K562 (cell line): Measurements from ENCODE around the gene USP35. TPM values are rescaled to one million over a fixed set of nuclear protein-coding genes. Genes with fewer than 3 reads are reported as not detected.

ENCODE experiments used
- ATF7 ChIP-seq: fragments of 450-650 bp; IDR thresholded peaks from 2 replicates; pipeline ENCODE4 v1.7.1; 2014; ENCODE audit warnings: mild to moderate bottlenecking, moderate library complexity
- BCOR ChIP-seq: fragments of 450-650 bp; IDR thresholded peaks from 2 replicates; pipeline ENCODE4 v1.6.1; 2016
- BRCA1 ChIP-seq, 2 experiments: fragments of 450-650 bp in 1 of 2; sonication (generic) in 1 of 2; formaldehyde crosslinking in 1 of 2; IDR thresholded peaks; 2 replicates each; pipeline versions ENCODE4 v1.5.0 to v1.6.1; 2017 to 2020; ENCODE audit warnings: mild to moderate bottlenecking in 1 of 2, missing genetic modification reagents in 1 of 2
- CBX1 ChIP-seq: sonication (generic); IDR thresholded peaks from 2 replicates; pipeline ENCODE4 v1.6.1; 2016; ENCODE audit warnings: antibody characterized with exemption, low read depth, mild to moderate bottlenecking
- CXXC5 ChIP-seq: fragments of 250-450 bp; sonication (Bioruptor Pico); IDR thresholded peaks from 2 replicates; pipeline ENCODE4 v1.8.0; 2022; ENCODE audit warnings: inconsistent platforms, mild to moderate bottlenecking, moderate library complexity
- DIDO1 ChIP-seq: fragments of 450-650 bp; IDR thresholded peaks from 2 replicates; pipeline ENCODE4 v1.6.1; 2016; ENCODE audit warnings: low read depth, missing biosample characterization, missing genetic modification characterization
- E2F1 ChIP-seq: sonication (generic); formaldehyde crosslinking; IDR thresholded peaks from 2 replicates; pipeline ENCODE4 v1.8.1; 2023; ENCODE audit warnings: mild to moderate bottlenecking, missing genetic modification reagents, moderate library complexity
- ELF4 ChIP-seq: fragments of 450-650 bp; formaldehyde crosslinking; IDR thresholded peaks from 2 replicates; pipeline ENCODE4 v1.4.0; 2022; ENCODE audit warnings: missing genetic modification characterization
- EP400 ChIP-seq: fragments of 450-650 bp; IDR thresholded peaks from 2 replicates; pipeline ENCODE4 v1.6.1; 2017; ENCODE audit warnings: antibody characterized with exemption, mild to moderate bottlenecking, moderate library complexity
- ETV1 ChIP-seq: fragments of 450-650 bp; conservative IDR thresholded peaks from 2 replicates; pipeline ENCODE4 v1.6.1; 2016; ENCODE audit warnings: missing genetic modification characterization, control low read depth, low read depth, missing compliant biosample characterization
- GABPB2 ChIP-seq: fragments of 250-450 bp; sonication (Bioruptor Pico); conservative IDR thresholded peaks from 2 replicates; pipeline ENCODE4 v1.5.1; 2021; ENCODE audit warnings: mild to moderate bottlenecking
- HCFC1 ChIP-seq: IDR thresholded peaks from 2 replicates; pipeline ENCODE4 v1.6.1; 2012; ENCODE audit warnings: low read depth, low read length, improper control_type of control experiment
- MYC ChIP-seq, 2 experiments: fragments of 250-450 bp in 1 of 2; sonication (Bioruptor Pico) in 1 of 2; IDR thresholded peaks; 2 replicates each; pipeline versions ENCODE4 v1.5.1 to v1.6.1; 2012 to 2021; ENCODE audit warnings: low read depth in 2 of 2, borderline replicate concordance in 1 of 2, improper control_type of control experiment in 1 of 2, low read length in 1 of 2, mild to moderate bottlenecking in 1 of 2, moderate library complexity in 1 of 2
- NCOA4 ChIP-seq: fragments of 450-650 bp; IDR thresholded peaks from 2 replicates; pipeline ENCODE4 v1.6.1; 2018; ENCODE audit warnings: mild to moderate bottlenecking; ENCODE audit not compliant: partially characterized antibody
- PURB ChIP-seq: sonication (generic); formaldehyde crosslinking; IDR thresholded peaks from 2 replicates; pipeline ENCODE4 v1.9.0; 2021; ENCODE audit warnings: low read depth, mild to moderate bottlenecking, missing genetic modification reagents
- ZKSCAN8 ChIP-seq: fragments of 200-800 bp; sonication (Bioruptor generic); IDR thresholded peaks from 2 replicates; pipeline ENCODE4 v1.6.1; 2016; ENCODE audit warnings: missing genetic modification characterization, missing compliant biosample characterization
- ZNF347 ChIP-seq: fragments of 450-650 bp; formaldehyde crosslinking; IDR thresholded peaks from 2 replicates; pipeline ENCODE4 v1.4.0; 2020; ENCODE audit warnings: low read depth, mild to moderate bottlenecking, moderate library complexity
- ZNF436 ChIP-seq: fragments of 250-450, 450-650 bp; sonication (Bioruptor Pico); formaldehyde crosslinking; IDR thresholded peaks from 2 replicates; pipeline ENCODE4 v1.7.0; 2020; ENCODE audit warnings: mild to moderate bottlenecking
- ZNF79 ChIP-seq: fragments of 250-450 bp; sonication (Bioruptor Pico); IDR thresholded peaks from 2 replicates; pipeline ENCODE4 v1.4.0; 2020; ENCODE audit warnings: low read depth, mild to moderate bottlenecking, moderate library complexity
- polyA plus RNA-seq, 8 experiments: library from polyadenylated mRNA; depleted of rRNA in 4 of 8; stranded (reverse) in 5 of 8; unstranded in 3 of 8; fragments of >200 nt; fragmentation: Nextera tagmentation in 2 of 8; fragmentation: Illumina TruSeq in 1 of 8; extraction: Ambion mirVana in 2 of 8; extraction: Trizol in 1 of 8; gene quantifications; 2 replicates each; pipeline versions ENCODE4 v1.2.1 to v1.2.3, GENCODE V29; 2011 to 2014; ENCODE audit warnings: inconsistent platforms in 1 of 8, missing spikeins in 1 of 8
- total RNA-seq, 7 experiments: library from RNA; depleted of rRNA in 6 of 7; stranded (reverse); fragments of >200 nt in 6 of 7; fragmentation: Illumina TruSeq in 2 of 7; extraction: Trizol in 2 of 7; gene quantifications; 2 replicates each; pipeline versions ENCODE4 v1.2.1 to v1.2.3, GENCODE V29; 2011 to 2021; ENCODE audit warnings: low replicate concordance in 1 of 7
- TF ChIP-seq, protein P1 (sequence below): fragments of 450-650 bp; formaldehyde crosslinking; IDR thresholded peaks from 2 replicates; pipeline ENCODE4 v1.4.0; 2020; ENCODE audit warnings: mild to moderate bottlenecking, mixed read lengths
- TF ChIP-seq, protein P2 (sequence below): sonication (generic); formaldehyde crosslinking; IDR thresholded peaks from 2 replicates; pipeline ENCODE4 v1.9.0; 2022; ENCODE audit warnings: mild to moderate bottlenecking, missing genetic modification reagents
- TF ChIP-seq, protein P3 (sequence below), 3 experiments: fragments of 200-800 bp in 1 of 3; sonication (Bioruptor generic) in 1 of 3; sonication (generic) in 1 of 3; formaldehyde crosslinking in 1 of 3; IDR thresholded peaks; 2 replicates each; pipeline versions ENCODE4 v1.6.1 to v1.8.0; 2016 to 2022; ENCODE audit warnings: mild to moderate bottlenecking in 2 of 3, missing compliant biosample characterization in 2 of 3, missing genetic modification characterization in 2 of 3, missing genetic modification reagents in 1 of 3
- TF ChIP-seq, protein P4 (sequence below), 2 experiments: fragments of 250-450 bp in 1 of 2; fragments of 450-650 bp in 1 of 2; sonication (Bioruptor Pico) in 1 of 2; IDR thresholded peaks; 2 replicates each; pipeline versions ENCODE4 v1.6.1 to v1.8.0; 2016 to 2021; ENCODE audit warnings: mild to moderate bottlenecking in 2 of 2, moderate library complexity in 2 of 2, missing compliant biosample characterization in 1 of 2, missing genetic modification characterization in 1 of 2

The USP35 gene
- total and polyA plus RNA-seq, 9 of the 15 experiments (the other 6 are each of a cell fraction or from before 2014, with no cell fraction given), result 0.01 to 4.8 (median 3.6) TPM

DNA sequence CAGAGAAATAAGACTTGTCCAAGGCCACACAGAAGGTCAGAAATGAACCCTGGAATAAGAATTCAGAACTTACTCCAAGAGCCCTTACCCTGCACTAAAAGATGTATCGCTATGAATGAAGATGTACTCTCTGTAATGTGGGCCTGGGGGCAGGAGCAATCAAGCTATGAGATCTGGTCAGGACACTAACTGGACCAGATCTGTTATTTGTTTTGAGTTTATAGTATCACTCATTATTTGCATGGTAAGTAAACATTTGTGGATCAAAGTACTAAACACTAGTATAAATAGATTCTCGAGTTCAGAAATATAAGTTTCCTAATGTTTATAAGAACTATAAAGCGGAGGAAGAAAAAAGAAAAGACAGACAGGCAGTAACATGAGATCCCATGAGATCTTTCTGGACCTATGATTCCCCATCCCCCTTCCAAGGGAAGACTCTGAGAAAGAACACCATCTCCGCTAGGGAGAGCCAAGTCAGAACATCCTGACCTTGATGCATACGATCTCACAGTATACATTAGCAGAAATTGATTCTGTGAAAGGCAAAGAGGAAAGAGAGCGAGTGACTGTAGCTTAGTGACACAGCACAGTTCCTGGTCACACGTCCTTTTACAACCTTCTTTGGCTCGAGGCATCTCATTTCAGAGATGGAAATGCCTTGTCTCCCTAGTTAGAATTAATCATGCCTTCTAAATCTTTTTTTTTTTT is 71.2 kb downstream of the USP35 start (continued):
- TF ChIP-seq, protein P1, sequence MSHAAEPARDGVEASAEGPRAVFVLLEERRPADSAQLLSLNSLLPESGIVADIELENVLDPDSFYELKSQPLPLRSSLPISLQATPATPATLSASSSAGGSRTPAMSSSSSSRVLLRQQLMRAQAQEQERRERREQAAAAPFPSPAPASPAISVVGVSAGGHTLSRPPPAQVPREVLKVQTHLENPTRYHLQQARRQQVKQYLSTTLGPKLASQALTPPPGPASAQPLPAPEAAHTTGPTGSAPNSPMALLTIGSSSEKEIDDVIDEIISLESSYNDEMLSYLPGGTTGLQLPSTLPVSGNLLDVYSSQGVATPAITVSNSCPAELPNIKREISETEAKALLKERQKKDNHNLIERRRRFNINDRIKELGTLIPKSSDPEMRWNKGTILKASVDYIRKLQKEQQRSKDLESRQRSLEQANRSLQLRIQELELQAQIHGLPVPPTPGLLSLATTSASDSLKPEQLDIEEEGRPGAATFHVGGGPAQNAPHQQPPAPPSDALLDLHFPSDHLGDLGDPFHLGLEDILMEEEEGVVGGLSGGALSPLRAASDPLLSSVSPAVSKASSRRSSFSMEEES (CRISPR knock-in tag), result no peak
- TF ChIP-seq, protein P2, sequence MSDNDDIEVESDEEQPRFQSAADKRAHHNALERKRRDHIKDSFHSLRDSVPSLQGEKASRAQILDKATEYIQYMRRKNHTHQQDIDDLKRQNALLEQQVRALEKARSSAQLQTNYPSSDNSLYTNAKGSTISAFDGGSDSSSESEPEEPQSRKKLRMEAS (CRISPR knock-in tag), result no peak
- TF ChIP-seq, protein P3, sequence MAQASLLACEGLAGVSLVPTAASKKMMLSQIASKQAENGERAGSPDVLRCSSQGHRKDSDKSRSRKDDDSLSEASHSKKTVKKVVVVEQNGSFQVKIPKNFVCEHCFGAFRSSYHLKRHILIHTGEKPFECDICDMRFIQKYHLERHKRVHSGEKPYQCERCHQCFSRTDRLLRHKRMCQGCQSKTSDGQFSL (CRISPR knock-in tag; IDR thresholded peaks at IDR 0.05), result no peak
- TF ChIP-seq, protein P3 (tag; IDR thresholded peaks at IDR 0.05), result no peak
- TF ChIP-seq PURB (CRISPR knock-in tag), result no peak
- no peak for TF ChIP-seq CBX1
- TF ChIP-seq ATF7, result peak; percentile 10; the same call in 1 of the 2 replicates
- TF ChIP-seq, protein P4, sequence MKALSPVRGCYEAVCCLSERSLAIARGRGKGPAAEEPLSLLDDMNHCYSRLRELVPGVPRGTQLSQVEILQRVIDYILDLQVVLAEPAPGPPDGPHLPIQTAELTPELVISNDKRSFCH (CRISPR knock-in tag; IDR thresholded peaks at IDR 0.05), result no peak
- TF ChIP-seq, protein P4 (tag; IDR thresholded peaks at IDR 0.05), result no peak
- TF ChIP-seq BCOR, result no peak
- TF ChIP-seq NCOA4, result no peak
- no peak for TF ChIP-seq BRCA1 (IDR thresholded peaks at IDR 0.05)
- TF ChIP-seq BRCA1 (CRISPR knock-in tag; IDR thresholded peaks at IDR 0.05), result no peak
- TF ChIP-seq ZNF79 (CRISPR knock-in tag), result no peak
- TF ChIP-seq EP400, result peak; percentile 14; the same call in 1 of the 2 replicates
- TF ChIP-seq CXXC5 (CRISPR knock-in tag), result peak; percentile 27; the same call in 1 of the 2 replicates
- no peak for TF ChIP-seq DIDO1 (tag)
- no peak for TF ChIP-seq ZKSCAN8 (CRISPR knock-in tag)
- no peak for TF ChIP-seq GABPB2 (CRISPR knock-in tag)
- no peak for TF ChIP-seq ELF4 (CRISPR knock-in tag)
- peak; percentile 41; the same call in 1 of the 2 replicates for TF ChIP-seq MYC (IDR thresholded peaks at IDR 0.05; ENCODE audit: low read depth, low read length)
- TF ChIP-seq MYC (CRISPR knock-in tag; IDR thresholded peaks at IDR 0.05; ENCODE audit: borderline replicate concordance, low read depth), result no peak
- no peak for TF ChIP-seq ZNF436 (CRISPR knock-in tag)
- no peak for TF ChIP-seq HCFC1
- TF ChIP-seq E2F1, result no peak
- TF ChIP-seq ZNF347, result no peak
- TF ChIP-seq ETV1 (tag), result 0 out of 2 replicates have a peak, but pooled peaks have one; percentile 10
